Prostate gland (tissue), 2 donors: ENCODE data around the gene POTEB.
"Not testable (repeated sequence)": the region's sequence is repeated elsewhere in the genome, so short reads cannot be mapped to it uniquely, and the experiment has no call there.

Experiments used
- CTCF ChIP-seq, 4 experiments: fragments of 200-600 bp in 2 of 4; fragments of 450-650 bp in 2 of 4; sonication (generic) in 2 of 4; IDR thresholded peaks; 1 replicate in 3 of 4; 2 replicates in 1 of 4; pipeline ENCODE4 v1.5.1; 2016 to 2019; ENCODE audit warnings: antibody characterized with exemption in 4 of 4, mild to moderate bottlenecking in 2 of 4, moderate library complexity in 2 of 4
- POLR2A ChIP-seq: fragments of 450-650 bp; IDR thresholded peaks from one replicate; pipeline ENCODE4 v1.6.1; 2016; ENCODE audit warnings: antibody characterized with exemption, mild to moderate bottlenecking
- POLR2AphosphoS5 ChIP-seq: sonication (generic); formaldehyde crosslinking; IDR thresholded peaks from one replicate; pipeline ENCODE4 v1.6.1; 2017; ENCODE audit warnings: antibody characterized with exemption

- not testable (repeated sequence) for TF ChIP-seq POLR2AphosphoS5; POLR2A; CTCF (IDR thresholded peaks at IDR 0.05)
Measured at GRCh38 chr15:21838831-21839230, 38.7 kb downstream of the POTEB start.
